Raji (cell line): ENCODE measurements around the gene BATF3.

Source experiments
- POLR2A ChIP-seq: IDR thresholded peaks from 2 replicates; pipeline ENCODE4 v1.6.1; 2011; ENCODE audit warnings: low read depth, low read length, control low read depth; ENCODE audit not compliant: insufficient read depth

BATF3 gene

DNA sequence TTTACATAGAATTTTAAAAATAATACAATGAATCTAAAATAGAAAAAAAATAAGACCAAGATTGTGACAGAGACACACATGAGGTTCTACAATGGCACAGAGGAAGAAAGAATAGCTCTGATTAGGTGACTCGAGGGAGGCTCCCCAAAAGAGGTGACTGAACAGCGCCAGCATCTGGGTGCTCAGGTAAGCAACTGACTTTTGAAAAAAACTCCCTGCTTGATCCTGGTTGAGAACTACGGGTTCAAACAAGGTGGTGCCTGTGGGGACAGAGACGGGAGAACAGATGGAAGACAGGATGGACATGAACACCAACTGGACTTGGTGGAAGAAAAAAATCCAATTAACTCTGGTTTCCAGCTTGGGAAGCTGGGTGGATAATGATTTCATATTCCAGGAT lies 22.5 kb downstream of the BATF3 start:
- no peak for TF ChIP-seq POLR2A

DNA sequence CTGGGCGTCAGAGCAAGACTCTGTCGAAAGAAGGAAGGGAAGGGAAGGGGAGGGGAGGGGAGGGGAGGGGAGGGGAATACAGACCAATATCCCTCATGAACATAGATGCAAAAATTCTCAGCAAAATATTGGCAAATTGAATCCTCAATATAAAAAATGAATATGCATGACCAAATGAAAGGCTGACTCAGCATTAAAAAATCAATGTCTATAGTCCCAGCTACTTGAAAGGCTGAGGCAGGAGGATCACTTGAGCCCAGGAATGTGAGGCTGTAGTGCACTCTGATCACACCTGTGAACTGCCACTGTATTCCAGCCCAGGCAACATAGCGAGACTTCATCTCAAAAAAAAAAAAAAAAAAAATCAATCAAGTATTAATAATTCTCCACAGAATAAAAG lies 24.0 kb downstream of the BATF3 start:
- no peak for TF ChIP-seq POLR2A

DNA sequence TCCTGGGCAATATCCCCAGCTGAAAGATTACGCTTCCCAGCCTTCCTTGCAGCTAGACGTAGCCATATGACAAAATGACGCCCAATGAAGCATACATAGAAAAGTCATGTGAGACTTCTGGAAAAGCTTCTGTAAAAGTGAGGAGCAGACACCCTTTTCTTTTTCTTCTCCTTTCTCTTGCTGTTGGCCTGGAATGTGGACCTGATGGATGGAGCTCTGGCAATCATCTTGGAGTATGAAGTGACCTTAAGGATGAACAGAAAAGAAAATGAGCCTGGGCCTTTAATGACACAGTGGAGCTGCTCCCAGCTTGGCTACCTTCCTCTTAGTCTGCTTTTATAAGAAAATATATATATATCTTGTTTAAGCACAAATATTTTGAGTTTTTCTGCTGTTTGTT lies 24.8 kb downstream of the BATF3 start:
- no peak for TF ChIP-seq POLR2A

DNA sequence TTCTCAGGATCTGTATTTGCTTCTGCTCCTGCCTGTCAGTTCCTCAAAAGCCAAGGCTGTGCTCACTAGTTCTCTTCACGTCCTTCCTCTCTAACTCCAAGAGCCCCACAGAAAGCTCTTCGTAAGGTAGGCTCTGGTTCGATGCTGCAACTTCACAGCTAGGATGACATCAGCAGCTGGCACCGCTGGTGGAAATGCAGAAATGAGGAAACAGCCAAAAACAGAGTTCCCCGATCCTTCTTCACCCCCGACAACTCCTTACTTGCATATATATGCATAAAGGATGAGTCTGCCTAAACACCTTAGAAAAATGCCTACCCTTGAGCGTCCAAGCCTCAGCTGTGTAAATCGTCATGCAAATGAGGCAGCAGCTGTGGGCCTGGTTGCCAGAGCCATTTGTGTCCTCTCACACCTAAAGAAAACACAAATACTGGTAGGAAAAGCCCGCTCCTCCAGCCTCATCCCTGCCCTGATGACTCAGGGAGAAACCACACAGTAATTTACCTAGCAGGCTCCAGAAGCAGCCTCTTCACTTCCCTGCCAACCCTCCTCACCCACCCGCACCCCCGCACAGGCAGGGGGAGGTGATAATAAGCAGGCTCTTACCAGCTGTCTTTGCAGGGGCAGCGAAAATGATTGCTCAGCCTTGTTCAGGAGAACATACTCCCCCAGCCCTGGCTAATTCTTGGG lies 28.2 kb downstream of the BATF3 start:
- TF ChIP-seq POLR2A: no peak

DNA sequence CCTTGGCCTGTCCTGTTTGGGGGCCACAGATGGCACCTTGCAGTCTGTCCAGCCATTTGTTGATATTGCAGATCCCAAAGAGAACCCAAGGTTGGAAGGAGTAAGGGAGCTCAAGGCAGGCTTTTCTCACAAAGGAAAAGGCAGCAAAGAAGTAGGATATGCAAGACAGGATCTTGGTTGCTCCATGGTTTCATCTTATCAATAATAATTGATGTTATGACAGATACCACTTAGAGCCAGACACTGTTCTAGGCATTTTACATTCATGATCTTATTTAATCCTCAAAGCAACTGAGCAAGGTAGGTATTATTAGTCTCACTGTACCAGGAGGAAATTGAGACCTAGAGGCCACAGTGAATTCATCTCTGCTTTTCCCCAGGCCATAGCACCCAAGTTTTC lies 28.8 kb downstream of the BATF3 start:
- TF ChIP-seq POLR2A: no peak

DNA sequence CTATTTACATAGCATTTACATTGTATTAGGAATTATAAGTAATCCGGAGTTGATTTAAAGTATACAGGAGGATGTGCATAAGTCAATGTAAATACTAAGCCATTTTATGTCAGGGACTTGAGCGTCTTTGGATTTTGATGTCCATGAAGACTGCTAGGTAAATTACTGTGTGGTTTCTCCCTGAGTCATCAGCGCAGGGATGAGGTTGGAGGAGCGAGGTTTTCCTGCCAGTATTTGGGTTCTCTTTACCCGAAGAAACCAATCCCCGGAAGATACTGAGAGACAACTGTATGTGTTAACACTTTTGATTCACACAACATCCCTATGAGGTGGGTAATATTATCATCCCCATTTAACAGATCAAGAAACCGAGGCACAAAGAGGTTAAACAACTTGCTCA lies 29.3 kb downstream of the BATF3 start:
- no peak for TF ChIP-seq POLR2A

DNA sequence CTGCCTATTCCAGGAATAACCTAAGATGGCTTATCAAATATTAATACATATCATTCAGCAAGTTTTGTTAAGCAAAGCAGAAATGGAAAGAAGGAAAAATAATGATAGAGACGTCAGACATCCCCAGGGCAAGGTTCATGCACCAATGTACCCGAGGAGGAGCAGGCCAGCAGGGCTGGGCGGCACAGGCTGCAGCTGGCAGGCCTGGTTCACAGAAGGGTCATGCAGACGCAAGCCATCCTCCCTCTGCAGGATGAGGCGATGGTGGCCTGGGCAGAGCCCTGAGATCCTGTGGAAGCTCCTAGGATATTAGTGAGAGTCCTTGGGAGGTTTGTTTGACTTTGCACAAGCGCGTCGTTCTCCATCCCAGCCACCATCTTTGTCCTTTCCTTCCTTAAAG lies 30.0 kb downstream of the BATF3 start:
- no peak for TF ChIP-seq POLR2A

DNA sequence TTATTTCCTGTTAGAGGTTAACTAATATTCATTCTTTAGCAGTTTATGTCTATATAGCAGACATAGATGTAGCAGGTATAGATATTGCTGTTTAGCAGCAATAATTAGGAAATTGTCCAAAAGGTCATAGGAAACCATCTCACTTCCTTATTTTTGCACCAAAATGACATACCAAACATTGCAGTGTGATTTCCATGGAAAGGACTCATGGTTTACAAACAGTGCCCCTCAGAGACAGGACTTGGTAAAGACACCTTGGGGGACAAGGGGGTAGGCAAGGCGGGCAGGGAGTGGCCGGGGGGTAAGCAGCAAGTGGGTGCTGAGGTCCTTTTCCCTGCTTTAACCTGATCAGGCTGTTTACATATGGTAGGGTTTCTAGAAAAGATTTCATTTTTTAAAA lies 30.5 kb downstream of the BATF3 start:
- no peak for TF ChIP-seq POLR2A

DNA sequence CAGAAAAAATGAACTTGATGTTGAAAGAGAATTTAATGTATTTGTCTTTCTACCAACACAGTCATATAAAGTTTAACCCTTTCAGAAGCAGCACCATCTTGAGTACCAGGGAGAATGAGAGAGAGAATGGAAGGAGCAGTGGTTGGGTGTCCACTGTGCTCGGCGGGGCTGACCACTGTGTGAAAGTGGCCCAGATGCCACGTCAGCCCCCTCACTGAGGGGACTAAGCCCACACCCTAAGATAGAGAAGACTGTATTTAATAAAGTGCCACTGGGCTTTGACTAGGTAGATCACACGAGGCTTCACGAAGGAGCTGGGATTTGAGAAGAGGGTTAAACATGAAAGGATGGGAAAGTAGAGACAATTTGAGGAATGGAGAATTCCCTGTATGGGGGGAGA lies 31.2 kb downstream of the BATF3 start:
- TF ChIP-seq POLR2A: no peak

DNA sequence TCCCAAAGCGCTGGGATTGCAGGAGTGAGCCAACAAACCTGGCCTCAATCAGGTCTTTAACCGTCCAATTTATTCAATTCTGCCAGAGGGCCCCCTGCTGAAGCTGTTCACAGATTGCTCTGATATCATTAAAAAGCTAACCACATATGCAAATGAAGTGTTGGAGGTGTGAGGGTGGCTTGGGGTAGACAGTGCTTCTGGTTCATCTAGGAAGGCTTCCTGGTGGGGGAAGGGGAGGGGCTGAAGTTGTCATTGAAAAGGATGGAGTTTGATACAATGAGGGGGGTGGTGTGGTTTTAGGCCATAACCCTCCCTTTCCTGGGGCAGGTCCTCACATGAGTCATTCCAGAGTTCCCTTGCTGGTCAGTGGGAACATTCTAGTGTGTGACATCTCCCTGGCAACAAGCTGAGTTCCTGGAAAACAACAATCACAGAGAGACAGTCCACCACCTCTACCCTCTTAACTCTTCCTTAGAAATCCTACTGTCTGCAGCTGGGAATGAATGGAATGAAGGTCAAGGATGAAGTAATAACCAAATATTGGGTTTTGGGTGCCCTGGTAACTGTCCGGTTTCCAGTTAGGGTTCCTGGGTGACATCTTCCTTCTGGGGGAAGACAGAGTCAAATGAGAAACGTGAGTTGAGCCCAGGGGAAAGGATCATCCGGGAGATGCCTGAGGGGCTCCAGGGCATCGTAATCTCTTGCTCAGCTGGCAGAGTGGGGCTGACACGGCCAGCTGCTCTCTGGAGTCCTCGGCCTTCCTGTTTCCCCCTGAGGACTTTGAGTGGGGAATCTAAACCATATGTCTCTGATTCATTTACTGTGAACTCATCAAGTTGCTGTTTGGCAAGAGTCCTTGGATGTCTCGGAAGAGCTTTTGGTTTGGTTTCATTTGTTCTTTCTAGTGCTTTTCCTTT lies 32.2 kb downstream of the BATF3 start:
- no peak for TF ChIP-seq POLR2A

DNA sequence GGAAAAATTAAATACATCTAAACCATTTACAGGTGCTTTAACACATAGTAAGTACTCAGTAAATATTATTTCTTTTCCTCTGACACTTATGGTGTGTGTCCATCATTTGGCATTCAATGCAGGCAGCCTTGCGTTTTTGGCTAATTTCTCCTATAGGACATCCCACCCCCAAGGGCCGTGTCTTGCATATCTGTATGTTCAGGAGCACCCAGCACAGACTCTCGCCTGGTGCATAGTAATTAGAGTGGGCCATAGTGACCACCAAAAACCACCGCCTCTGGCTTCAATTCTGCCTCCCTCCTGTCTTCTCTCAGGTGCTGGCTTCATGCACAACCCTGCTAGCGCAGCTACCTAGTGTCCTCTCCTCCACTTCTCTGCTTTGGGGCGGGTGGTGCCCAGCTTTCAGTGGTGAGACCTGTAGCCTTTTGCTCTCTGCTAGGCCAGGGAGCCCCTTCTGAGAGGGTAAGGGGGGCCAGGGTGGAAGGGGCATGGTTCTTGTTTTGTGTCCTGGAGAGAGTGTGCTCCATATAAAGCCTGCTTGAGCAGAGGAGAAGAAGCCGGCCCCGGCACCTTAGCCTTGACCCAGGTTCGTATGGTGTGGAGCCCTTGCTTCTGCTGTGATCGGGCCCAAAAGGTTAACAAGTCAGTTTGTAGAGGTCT lies 33.4 kb downstream of the BATF3 start:
- no peak for TF ChIP-seq POLR2A

DNA sequence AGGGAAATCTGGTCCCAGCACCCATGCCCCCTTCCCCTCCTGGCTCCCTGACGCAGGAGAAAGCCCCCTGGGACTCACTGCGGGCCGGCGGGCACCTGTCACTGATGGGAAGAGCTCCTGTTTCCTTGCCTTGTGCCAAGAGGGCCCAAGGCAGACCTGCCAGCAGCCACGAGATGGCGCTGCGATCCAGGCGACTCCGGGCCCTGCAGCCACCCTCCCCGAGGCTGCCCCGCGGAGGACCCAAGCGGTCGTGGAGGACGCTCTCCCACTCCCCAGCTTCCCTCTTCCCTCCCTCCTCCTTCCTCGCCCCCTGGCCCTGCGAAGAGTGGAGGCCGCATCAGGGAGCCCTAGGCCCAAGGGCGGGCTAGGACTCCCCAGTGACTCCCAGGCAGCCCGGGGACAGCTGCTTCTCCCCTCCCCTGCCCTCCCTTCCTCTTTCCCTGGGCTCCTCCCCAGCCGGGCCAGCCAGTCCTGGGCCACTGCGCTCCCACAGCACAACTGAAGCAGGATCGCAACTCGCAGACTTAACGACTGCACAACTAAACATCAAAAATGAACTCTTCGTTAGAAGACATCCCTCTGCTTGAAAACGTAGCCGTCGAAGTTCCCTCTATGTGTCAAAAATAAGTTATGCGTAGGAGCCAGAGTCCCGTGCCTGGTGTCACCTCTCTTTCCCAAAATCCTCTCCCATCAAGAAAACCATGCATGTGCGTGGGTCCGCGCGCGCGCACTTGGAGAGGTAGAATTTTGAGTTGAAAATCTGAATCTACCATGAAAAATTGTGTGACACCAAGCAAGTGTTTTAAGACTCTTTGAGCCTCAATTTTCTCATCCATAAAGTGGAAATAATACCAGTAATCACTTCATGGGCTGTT lies 34.2 kb downstream of the BATF3 start:
- no peak for TF ChIP-seq POLR2A

DNA sequence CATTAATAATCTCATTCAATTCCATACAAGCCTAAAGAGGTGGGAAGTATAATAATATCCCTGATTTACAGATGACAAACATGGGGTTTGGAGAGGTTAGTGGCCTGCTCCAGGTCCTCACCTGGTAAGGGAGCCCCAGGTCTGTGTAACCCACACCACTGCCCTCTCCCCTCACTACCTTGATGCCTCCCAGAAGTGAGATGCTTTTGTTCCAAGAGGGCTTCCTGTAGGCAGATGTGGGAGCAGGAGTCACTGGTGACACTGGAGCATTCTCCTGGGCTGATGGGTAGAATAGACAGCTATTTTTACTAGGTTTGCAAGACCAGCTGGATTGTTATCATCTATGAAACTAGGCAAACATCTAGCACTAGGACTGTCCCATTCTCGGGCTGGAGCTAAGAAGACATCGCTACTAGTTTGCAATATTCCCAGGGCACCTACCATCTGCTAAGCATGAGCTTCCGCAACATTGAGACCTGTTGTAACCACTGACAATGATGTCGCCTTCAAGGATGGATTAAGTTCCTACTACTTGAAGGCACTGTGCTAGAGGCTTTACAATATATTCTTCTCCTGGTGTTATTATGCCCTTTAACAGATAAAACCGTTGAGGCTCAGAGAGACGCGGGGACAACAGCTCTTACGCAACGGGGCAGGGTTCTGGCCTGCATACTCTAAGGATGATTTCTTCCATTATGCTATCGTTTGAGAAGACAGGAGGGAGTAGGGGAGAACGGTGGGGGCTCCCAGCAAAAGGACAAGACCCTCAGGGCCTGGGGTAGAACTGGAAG lies 35.0 kb downstream of the BATF3 start:
- TF ChIP-seq POLR2A: no peak

DNA sequence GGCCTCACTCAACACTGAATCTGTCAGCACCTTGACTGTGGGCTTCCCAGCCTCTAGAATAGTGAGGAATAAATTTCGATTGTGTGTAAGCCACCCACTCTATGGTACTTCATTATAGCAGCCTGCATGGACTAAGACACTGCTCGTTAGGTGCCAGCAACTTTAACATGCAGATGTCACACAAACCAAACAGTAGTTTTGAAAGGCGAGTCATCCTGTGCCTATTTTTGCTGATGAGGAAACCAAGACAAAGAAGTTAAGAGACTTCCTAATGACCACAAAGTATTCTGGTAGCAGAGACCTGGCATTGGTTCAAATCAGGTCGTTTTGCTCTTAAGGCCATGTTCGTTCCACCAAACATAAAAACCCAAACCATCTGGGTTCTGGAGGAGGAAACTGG lies 42.9 kb downstream of the BATF3 start:
- TF ChIP-seq POLR2A: no peak

DNA sequence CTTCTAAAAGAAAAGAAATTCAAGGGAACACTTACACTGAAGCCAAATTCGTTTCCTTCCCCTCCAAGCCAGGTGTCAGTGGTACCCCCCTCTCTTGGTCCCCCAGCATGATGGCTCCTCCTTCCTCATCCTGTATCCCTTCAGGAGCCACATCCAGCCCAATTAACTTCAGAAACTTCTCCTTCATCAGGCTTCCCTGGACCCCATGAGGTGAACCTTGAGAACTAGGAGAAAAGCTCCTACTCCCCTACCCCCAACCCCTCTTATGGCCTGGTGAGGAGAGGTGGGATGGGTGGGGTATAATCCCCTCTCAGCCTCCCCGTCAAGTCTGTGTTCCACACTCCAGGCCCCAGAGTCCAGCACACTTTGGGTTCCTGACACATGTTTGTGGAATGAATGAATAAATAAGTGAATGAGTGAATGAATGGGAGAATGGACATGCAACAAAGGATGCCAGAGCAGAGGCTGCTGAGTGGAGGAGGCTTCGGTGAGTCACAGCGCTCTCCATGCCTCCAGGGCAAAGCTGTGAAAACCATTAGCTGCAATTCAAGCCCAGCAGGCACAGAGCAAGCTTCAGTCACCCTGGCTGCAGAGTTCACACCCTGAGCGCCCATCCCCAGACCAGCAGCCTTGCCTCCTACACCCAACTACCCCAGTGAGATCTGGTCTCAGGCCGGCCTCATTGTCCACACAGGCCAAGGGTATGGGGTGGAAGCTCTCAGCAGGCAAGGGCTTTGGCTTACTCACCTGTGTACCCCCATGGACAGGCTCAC lies 43.8 kb downstream of the BATF3 start:
- no peak for TF ChIP-seq POLR2A
